GM19099 (cell line): ENCODE data around the gene RBM38.

Experiments used
- POLR2A ChIP-seq: IDR thresholded peaks from 3 replicates; pipeline ENCODE4 v1.6.1; 2011; ENCODE audit warnings: low read depth; ENCODE audit not compliant: insufficient read length; ENCODE audit errors: extremely low read depth

RBM38 gene

GRCh38 chr20:57404006-57404405, 12.8 kb downstream of the RBM38 start:
- TF ChIP-seq POLR2A: no peak

- TF ChIP-seq POLR2A: no peak
Measured at GRCh38 chr20:57404419-57405072, 13.3 kb downstream of the RBM38 start.

- no peak for TF ChIP-seq POLR2A
Measured at GRCh38 chr20:57405236-57406016, 14.2 kb downstream of the RBM38 start.

GRCh38 chr20:57407541-57407956, 16.4 kb downstream of the RBM38 start:
- TF ChIP-seq POLR2A: no peak

GRCh38 chr20:57408131-57408530, 16.9 kb downstream of the RBM38 start:
- no peak for TF ChIP-seq POLR2A

GRCh38 chr20:57408536-57409233, 17.5 kb downstream of the RBM38 start:
- no peak for TF ChIP-seq POLR2A

- no peak for TF ChIP-seq POLR2A
Measured at GRCh38 chr20:57409316-57409671, 18.1 kb downstream of the RBM38 start.

- no peak for TF ChIP-seq POLR2A
Measured at GRCh38 chr20:57409672-57410397, 18.6 kb downstream of the RBM38 start.

GRCh38 chr20:57410398-57410920, 19.3 kb downstream of the RBM38 start:
- TF ChIP-seq POLR2A: no peak

GRCh38 chr20:57410924-57411323, 19.7 kb downstream of the RBM38 start:
- TF ChIP-seq POLR2A: no peak

GRCh38 chr20:57411406-57412283, 20.4 kb downstream of the RBM38 start:
- TF ChIP-seq POLR2A: no peak

- TF ChIP-seq POLR2A: no peak
Measured at GRCh38 chr20:57412347-57413029, 21.3 kb downstream of the RBM38 start.

- TF ChIP-seq POLR2A: no peak
Measured at GRCh38 chr20:57413986-57414385, 22.8 kb downstream of the RBM38 start.
